ENCODE data around the gene TSSK6. TPM values are rescaled to one million over a fixed set of nuclear protein-coding genes. Genes with fewer than 3 reads are reported as not detected.

TSSK6 gene
- total RNA-seq, 1 experiment from 2014 or later: 1.4 TPM

DNA sequence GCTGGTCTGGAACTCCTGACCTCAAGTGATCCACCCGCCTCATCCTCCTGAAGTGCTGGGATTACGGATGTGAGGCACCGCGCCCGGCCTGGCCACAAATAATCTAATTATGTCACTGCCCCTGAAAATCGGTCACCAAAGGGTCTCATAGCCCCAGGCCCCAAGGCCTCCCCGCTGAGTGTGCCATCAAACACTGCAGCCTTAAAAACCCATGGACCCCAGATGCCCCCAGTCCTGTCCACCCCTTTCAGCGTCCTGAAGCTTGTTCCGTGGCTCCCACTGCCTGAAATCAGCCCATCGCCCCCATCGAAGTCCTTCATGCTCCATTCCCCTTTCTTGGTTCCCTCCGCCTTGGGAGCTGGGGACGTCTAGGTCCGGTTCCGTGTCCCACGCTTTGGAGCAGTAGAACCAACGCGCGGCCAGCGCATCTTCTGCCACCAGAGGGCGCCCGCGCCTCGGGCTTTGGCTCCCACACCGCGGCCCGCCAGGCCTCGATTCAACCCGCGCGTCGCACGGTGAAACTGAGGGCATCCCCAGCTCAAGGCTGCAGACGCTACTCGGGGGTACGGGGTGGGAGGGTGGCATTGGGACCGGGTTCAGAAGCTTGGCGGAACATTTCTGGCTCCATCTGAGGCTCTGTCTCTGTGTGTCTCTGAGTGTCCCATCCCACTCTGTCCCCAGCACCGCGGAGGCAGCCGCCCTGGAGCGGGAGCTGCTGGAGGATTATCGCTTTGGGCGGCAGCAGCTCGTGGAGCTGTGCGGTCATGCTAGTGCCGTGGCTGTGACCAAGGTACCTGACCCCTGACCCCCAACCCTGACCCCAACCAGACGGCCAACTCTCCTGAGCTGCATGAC, 16.8 kb upstream of the TSSK6 start:
- peak; percentile 27 for DNase-seq (ENCODE audit: low read depth)

DNA sequence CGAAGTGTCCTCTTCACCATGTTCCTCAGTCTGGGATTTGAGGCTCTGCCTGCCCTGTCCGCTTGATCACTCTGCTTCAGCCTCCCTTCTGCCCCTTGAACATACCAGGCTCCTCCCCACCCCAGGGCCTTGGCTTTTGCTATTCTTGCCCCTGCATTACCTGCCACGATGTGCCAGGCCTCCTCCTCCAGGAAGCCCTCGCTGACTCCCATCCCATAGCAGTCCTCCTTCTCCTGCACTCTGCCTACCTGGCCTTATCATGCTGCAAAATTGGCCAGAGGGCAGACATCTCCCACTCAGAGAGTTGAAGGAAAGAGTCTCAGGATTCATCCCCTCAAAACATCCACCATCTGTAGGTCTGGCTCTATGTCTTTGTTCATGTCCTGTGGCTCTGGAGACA, 15.5 kb upstream of the TSSK6 start:
- DNase-seq (ENCODE audit: low read depth): no peak

DNA sequence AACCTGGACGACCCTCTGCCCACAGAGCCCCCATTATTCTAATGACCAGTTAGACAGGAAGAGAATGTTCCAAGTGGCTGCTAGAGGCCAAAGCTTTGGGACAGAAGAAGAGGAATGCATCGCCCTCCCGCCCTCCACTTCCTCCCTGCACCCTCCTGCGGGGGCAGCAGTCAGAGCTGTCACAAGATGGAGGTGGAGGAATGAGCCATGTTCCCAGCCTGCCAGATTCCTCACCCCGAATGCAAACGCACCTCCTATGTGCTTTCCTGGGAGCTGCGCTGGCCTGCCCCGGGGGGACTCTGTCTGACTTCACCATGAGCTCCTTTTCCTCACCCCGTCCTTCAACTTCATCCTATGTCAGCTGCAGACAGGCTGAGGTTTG, 15.1 kb upstream of the TSSK6 start:
- no peak for DNase-seq (ENCODE audit: low read depth)

DNA sequence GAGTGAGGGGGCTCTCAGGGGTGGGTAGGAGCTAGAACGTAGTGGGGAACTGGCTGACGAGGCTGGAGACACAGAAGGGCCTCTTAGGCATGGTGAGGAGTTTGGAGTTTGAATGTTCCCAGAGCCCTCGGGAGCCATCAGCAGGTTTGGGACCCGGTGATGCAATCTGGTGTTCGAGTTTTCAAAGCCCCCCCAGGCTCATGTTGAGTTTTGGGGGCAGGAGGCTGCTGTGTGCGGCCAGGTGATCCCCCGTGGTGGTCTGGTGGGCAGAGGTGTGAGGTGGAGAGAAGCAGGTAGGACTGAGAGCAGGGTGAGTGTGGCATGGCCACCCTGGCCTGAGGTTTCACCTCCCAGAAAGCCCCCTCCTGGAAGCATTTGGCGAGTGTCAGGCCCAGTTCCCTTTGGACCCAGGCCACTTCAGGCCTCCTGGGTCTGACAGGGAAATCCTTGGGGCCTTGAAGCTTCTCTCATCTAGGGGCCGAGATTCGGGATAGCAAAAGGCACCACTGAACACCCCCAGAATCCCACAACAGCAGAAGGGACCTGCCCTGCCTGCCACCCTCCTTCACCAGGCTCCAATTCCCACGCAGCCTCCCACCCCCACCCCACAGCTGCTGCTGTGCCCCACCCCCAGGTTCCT, 14.6 kb upstream of the TSSK6 start:
- no peak for DNase-seq (ENCODE audit: low read depth)

DNA sequence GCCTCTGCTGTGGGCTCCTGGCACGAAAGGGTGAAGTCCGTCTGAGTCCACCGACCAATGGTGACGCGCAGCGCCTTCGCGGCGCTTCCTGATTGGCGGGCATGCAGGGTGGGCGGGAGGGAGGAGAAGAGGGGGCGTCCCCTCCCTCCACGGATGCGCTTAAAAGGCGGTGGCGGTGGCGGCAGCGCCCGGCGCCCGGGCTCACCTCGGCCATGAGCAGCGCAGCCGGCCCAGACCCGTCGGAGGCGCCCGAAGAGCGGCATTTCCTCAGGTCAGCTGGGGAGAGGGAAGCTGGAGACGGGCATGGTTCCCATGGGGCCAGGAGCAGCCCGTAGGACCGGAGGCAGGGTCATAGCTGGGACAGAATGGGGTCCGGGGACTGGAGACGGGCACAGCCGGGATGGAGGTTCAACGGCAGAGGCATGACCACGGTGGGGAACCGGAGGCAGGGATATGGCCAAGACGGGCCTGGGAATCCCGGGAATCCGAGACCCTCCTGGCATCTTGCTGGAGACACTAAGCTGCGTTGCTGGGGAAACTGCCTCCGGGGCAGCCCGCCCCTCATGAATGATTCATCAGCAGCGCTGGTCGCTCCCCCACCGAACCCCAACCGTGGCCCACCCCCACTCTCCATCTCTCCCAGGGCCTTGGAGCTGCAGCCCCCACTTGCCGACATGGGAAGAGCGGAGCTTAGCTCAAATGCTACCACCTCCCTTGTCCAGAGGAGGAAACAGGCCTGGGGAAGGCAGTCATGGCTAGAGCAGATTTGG, 13.6 kb upstream of the TSSK6 start, which contains the start of gene YJEFN3:
TSS of gene YJEFN3 (plus strand) at position 191 of the 770 bp plus-strand sequence. CDS start at position 213, 22 bp downstream.
- no peak for DNase-seq (ENCODE audit: low read depth)

DNA sequence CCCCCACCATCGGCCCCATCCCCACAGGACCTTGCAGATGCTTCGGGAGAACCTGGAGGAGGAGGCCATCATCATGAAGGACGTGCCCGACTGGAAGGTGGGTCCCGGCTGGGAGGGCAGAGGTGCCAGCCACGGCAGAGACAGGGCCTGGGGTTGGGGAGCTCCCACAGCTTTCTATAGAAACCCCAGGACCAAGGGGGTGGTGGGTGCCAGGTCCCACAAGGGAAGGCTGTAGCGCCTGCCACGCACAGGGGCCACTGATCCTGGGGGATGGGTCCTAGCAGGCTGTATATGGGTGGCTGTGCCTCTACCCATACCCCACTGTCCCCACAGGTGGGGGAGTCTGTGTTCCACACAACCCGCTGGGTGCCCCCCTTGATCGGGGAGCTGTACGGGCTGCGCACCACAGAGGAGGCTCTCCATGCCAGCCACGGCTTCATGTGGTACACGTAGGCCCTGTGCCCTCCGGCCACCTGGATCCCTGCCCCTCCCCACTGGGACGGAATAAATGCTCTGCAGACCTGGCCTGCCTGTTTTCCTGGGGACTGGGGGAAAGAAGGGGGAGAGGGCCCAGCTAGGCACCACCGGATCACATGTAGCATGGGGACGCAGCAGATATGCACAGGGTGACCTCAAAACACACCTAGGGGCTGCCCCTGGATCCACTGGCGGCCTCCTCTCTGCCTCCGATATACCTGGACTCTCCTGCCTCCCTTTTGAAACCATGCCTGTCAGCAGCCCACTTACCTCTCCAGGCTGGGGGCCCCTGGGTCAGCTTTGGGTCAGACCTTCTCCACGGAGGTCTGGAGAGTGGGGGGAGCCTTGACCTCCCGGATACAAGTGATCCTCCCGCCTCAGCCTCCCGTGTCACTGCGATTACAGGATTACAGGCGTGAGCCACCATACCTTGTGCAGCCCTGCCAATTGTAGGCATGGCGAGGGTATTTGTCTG, 12.6 kb upstream of the TSSK6 start:
- DNase-seq (ENCODE audit: low read depth): no peak

DNA sequence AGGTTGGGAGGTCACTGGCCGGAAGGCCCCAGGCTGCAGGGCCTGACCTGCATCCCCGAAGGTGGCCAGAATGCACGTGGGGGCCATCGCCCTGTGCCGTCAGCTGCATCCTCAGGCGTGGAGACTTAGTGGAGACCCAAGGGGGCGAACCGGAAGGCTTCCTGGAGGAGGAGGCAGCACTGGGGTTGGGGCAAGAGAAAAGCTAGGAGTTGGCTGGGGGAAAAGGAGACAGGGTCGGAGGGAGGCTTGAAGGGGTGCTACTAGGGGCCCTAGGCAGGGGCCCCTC, 12.0 kb upstream of the TSSK6 start:
- no peak for DNase-seq (ENCODE audit: low read depth)

DNA sequence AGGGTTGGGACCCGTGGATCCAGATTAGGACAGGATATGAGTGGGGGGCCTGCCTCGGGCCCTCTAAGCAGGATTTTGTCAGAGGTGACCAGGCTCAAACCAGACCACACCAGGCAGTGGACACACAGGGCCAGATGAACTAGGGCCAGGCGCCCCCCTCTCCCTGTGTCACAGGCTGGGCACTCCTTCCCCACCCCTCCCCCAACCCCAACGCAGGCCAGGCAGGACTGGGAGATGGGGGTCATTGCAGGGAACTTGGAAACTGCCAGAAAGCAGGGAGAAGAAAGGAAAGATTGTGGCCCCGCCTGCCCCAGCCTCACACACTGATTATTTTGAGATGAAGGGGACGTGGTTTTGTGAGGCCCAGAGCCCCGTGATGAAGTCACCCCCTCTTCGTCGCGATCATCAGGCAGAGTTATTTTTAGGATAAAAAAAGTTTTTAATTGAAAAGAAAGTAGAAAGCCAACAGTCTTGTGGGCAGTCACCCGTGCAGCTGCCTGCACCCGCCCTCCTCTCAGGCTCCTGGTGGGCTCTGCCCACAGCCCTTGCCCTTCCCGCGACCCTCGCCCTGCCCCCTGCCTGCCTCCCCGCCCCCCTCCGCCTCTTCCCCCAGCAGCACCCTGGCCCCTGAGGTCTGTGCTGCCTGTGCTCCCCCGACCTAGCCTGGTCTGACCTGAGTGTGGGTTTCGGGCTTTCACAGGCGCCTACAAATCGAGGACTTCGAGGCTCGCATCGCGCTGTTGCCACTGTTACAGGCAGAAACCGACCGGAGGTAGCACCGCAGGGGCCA, 11.4 kb upstream of the TSSK6 start:
- no peak for DNase-seq (ENCODE audit: low read depth)

DNA sequence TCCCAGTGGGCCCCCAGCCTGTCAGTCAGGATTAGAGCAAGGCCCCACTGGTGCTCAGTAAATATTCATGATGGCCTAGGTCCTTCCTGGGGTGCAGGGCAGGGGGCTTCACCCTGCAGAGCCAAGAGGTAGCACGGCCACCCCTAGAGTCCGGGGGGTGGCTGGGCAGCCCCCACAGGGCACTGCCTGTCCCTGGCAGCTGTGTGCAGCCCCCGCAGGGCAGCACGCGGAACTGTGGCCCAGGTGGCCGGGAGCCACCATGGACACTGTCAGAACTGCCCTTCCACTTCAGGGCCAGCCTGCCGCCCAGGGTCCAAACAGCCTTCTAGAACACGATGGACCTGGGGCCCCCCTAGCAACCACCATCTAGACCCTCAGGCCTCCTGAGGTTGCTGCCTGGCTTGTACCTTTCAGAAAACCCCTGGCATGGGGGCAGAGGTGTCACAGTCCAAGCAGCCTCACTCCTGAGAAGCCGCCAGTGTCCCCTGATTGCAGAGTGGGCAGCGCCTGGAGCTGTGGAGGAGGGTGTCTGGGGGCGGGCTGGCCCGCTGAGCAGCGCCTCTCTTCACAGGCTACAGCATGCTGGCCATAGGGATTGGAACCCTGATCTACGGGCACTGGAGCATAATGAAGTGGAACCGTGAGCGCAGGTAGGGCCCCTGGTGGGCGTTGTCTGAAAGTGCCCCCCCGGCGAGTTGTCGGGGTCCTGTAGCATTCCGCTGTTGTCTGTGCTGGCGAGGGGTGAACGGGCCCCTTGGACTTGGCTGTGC, 10.4 kb upstream of the TSSK6 start:
- no peak for DNase-seq (ENCODE audit: low read depth)

DNA sequence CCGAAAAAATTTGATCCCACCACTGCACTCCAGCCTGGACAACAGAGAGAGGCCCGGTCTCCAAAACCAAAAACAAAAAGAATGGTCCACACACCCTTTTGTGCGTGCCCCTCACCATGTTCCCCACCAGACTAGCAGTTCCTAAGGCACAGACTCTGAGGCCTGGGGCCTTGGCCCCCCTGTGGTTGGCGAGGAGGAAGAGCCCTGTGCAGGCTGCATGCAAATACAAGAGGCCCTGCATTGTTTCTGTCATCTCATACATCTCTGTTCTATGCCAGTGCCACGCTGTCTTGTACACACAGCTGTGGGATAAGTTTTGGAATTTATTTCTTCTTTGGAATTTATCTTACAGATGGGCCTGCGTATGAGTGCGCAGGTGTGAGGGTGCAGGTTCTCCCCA, 8.7 kb upstream of the TSSK6 start:
- DNase-seq (ENCODE audit: low read depth): no peak

DNA sequence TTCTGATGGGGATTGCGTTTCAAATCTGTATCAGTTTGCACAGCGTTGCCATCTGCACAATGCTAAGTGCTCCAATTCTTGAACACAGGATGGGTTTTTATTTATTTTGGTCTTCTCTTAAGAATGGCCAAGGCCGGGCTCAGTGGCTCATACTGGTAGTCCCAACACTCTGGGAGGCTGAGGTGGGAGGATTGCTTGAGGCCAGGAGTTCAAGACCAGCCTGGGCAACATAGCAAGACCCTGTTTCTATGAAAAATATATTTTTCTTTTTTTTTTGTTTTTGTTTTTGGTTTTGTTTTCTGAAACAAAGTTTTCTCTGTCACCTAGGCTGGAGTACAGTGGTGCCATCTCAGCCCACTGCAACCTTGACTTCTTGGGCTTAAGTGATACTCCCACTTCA, 7.8 kb upstream of the TSSK6 start:
- DNase-seq (ENCODE audit: low read depth): no peak

DNA sequence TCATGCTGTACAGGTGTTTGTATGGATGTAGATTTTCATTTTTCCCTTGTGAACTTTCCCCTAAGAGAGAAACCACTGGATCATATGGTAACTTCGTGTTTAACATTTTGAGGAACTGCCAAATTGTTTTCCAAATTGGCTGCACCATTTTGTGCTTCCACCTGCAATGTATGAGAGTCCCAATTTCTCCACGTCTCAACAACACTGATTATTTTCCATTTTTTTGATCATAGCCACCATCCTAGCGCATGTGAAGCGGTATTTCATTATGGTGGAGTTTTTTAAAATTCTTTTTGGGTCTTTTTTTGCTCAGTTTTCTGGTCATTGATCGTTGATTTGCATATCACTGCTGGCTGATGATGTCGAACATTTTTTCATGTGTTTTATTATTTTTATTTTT, 5.6 kb upstream of the TSSK6 start:
- no peak for DNase-seq (ENCODE audit: low read depth)

DNA sequence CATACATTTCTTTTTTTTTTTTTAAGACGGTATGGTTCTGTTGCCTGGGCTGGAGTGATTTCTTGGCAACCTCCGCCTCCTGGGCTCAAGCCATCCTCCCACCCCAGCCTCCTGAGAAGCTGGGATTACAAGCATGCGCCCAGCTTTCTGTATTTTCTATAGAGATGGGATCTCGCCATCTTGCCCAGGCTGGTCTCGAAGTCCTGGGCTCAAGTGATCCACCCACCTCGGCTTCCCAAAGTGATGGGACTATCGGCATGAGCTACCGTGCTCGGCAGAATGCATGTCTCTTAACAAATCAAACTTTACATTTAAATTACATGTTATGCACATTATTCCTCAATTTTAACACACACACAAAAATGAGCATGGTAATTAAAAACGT, 1.9 kb upstream of the TSSK6 start:
- no peak for DNase-seq (ENCODE audit: low read depth)

DNA sequence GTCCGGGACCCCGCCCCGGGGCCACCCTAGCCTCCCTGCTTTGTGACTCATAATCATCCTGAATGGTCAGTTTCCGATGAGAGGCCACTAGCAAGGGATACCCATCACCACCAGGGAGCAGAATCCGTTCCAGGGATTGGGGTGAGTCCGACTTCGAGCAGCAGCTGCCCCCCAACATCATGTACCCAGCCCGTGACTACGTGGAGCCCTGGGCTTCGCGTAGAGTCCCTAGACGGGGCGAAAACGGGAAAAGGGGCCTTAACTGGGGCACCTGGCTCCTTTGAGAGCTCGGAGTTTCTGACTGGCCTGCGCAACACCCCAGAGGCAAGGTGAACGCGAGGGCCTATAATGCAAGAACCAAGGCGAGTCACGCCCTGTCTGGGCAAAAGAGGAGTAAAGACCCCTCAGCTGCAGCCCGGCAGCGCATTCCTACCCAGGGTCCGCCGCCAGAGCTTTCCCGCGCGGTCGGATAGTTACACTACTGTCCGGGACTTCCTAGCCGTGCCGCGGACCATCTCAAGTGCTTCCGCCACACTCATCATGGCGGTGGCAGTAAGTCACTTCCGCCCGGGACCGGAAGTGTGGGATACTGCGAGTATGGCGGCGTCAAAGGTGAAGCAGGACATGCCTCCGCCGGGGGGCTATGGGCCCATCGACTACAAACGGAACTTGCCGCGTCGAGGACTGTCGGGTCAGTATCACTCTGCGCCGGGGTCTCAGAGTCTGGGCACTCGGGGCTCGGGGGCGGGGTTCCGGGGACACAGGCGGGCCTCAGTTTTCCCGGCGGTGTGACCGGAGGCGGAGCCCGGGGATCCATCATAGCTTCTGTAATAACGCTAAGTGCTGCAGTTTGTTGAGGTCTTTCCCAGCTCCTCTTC, 533 bp upstream of the TSSK6 start, which contains the start of gene NDUFA13:
TSS of gene NDUFA13 (plus strand) at position 584 of the 878 bp plus-strand sequence. CDS start at position 598, 14 bp downstream.
- DNase-seq (ENCODE audit: low read depth): peak; percentile 88

DNA sequence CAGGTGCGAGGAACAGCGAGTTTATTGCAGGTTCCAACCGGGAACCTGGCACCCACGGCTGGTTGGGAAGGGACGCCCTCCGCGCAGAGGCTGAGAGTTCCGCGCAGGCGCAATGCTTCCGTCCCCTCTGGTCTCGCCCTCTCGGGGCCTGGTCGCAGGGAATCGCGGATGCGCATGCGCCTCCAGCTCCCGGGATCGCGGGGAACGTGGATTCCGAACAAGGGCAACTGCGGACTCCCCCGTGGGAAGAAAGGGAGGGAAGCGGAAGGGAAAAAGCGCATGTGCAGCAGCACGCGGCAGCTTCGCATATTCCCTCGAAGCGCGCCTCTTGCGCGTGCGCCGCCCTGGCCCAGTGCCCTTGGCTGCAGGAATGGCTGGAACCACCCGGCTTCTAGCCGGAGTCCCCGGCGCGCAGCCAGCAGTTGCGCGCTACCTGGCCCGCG, 1.1 kb downstream of the TSSK6 start:
- no peak for DNase-seq (ENCODE audit: low read depth)

DNA sequence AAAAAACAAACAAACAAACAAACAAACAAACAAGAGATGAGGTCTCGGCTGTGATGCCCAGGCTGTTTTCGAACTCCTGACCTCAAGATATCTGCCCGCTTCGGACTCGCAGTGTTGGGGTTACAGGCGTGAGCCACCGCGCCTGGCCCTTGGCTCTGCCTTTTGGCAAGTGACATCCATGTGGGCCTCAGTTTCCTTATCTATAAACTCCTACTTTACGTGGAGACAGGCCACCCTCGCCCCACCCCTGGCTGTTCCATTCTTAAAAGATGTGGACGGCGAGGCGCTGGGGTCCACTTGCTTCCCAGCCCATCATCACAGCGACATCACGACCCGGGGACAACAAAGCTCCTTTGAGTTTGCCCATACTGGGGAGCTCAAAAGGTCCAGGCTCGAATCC, 1.7 kb downstream of the TSSK6 start:
- no peak for DNase-seq (ENCODE audit: low read depth)

DNA sequence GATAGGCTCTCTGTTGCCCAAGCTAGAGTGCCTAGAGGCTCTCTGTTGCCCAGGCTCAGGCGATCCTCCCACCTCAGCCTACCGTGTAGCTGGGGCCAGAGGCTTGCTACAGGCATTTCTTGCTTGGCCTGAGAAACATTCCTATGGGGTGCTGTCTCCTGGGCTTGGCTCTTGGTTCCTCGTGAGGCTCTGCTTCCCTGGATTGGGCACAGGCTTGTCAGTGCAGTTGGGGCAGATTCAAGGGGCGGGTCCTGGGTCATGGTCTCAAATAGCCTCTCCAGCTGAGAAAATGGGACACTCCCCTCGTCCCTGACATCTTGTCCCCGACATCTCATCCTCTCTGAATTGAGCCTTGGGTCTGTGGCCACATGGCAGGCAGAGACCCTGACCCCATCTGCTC, 4.9 kb downstream of the TSSK6 start:
- no peak for DNase-seq (ENCODE audit: low read depth)

DNA sequence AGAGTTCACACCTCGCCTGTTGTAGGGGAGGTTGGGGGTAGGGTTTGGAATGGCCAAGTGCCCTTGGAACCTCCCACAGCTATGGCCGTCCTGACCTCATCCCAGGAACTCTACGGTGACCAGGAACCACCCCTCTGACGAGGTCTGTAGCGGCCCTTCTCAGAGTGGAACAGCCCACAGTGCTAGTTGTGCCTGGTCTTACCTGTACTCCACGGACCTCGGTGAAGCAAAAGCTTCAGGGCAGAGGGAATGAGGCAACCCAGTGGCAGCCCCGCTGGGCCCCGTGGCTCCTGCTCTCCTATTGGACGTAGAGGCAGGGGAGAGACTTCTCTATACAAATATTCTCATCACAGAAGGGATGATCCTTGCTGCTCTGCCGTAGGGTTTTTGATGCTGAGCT, 7.1 kb downstream of the TSSK6 start:
- no peak for DNase-seq (ENCODE audit: low read depth)
